ENCODE measurements around the gene C12orf42. TPM values are rescaled to one million over a fixed set of nuclear protein-coding genes. Genes with fewer than 3 reads are reported as not detected.
A peak's percentile ranks its signal among the peaks of the same experiment; 100 is the strongest.

The C12orf42 gene
- not detected for total RNA-seq

DNA sequence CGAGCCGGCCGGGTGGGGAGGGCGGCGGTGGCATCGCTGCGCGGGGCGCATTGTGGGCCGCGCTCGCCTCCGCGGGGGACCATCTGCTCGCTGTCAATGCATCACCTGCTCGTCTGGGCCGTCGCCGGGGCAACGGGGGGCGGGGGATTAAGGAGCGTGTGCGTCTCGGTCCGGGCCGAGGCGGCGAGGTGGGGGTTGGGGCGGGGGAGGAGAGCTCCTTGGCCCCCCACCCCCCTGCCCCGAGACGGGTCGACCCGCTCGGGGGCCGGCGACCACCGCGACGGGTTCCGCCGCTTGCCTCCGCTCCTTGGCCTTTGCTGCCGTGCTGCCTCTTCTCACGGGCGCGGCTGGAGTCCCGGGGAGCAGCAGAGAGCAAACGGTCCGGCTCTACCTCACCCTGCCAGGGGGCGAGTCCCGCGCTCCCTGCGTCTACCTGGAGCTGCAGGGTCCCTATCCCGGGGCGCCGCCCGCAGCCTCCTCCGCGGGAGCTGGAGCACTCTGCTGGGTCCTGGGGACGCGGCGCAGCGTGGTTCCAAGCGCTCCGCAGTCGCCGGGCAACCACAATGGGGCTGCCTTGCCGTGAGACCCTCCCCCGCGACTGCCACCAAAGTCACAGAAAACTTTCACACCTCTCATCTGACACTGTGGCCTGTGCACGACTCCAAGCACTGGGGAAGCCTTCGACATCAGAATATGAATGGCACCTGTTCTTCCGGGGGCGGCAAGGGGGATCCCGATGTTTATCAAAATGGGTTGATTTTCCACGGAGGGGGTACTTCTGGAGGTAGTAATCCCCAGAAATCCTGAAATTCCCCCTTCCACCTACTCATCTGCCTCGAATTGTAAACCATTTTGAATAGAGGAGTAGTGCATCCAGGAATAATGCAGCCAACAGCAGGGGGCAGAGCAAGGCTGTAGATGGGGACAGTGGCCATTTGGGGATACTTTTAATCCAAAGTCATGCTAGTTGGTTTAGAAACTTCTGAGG lies at the start of gene C12orf42:
TSS of gene C12orf42 (minus strand) at position 500 of the 988 bp plus-strand sequence. CDS start 17,542 bp downstream, outside the sequence.
- no peak for DNase-seq (ENCODE audit: low spot score in 2 of 2)
- TF ChIP-seq, protein P1, sequence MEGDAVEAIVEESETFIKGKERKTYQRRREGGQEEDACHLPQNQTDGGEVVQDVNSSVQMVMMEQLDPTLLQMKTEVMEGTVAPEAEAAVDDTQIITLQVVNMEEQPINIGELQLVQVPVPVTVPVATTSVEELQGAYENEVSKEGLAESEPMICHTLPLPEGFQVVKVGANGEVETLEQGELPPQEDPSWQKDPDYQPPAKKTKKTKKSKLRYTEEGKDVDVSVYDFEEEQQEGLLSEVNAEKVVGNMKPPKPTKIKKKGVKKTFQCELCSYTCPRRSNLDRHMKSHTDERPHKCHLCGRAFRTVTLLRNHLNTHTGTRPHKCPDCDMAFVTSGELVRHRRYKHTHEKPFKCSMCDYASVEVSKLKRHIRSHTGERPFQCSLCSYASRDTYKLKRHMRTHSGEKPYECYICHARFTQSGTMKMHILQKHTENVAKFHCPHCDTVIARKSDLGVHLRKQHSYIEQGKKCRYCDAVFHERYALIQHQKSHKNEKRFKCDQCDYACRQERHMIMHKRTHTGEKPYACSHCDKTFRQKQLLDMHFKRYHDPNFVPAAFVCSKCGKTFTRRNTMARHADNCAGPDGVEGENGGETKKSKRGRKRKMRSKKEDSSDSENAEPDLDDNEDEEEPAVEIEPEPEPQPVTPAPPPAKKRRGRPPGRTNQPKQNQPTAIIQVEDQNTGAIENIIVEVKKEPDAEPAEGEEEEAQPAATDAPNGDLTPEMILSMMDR (IDR thresholded peaks at IDR 0.05): peak in 1 of 3 experiments; percentile 26
- intact Hi-C loops (cut with DNase I): no loop called here
- Histone ChIP-seq H3K36me3 (no peaks in the 10 kb centered on the region), H3K4me1 (peaks cover 0 to 6% of the 10 kb centered on the region in 2 donors), H3K4me3 (peak within 1 kb of the TSS; percentile 36 to 62), H3K27me3 (no peaks in the 10 kb centered on the region), H3K27ac (no peak within 1 kb of the TSS), H3K9me3 (no peaks in the 10 kb centered on the region)

DNA sequence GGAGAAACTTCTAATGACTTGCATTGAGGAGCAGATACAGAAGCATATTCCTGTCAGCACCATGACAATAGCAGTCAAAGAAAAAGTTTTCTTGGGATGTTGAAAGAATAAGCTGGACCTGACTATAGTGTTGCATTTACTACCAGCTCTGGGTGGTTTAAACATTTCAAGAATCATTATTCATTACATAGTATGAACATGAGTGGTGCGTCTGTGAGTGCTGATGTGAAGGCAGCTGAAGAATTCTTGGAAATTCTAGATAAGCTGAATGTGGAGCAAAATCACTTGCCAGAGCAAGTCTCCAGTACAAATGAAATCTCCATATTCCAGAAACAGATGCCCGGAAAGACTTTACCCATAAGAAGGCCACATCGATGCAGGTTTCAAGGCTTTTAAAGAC lies 46.3 kb upstream of the C12orf42 start:
- no peak for DNase-seq (ENCODE audit: low spot score in 2 of 2)
- intact Hi-C loops (cut with DNase I): loop anchor here (10.0 kb wide), 1 partner anchor 1597 kb away; no protein-coding TSS in a partner anchor
- TF ChIP-seq, protein P1 (IDR thresholded peaks at IDR 0.05): no peak
- no peaks in the 10 kb centered on the region for H3K4me1 ChIP-seq
- no peaks in the 10 kb centered on the region for H3K36me3 ChIP-seq
- no peaks in the 10 kb centered on the region for H3K27me3 ChIP-seq
- no peak overlapping the region for H3K27ac ChIP-seq
- no peak overlapping the region for H3K4me3 ChIP-seq
- H3K9me3 ChIP-seq: no peaks in the 10 kb centered on the region

DNA sequence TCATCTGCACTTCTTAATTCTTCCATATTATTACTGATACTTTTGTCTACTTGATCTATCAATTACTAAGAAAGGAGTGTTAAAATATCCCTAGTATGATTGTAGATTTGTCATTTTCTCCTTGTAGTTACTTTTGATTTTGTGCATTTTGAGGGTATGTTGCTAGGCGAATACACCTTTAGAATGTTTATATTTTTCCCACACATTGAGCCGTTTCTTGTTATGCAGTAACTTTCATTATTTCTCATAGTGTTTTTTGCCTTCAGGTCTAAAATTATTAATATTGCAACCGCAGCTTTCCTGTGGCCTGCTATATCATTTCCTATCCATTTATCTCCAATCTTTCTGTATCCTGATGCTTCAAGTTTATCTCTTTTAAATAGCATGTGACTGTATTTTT lies 44.6 kb upstream of the C12orf42 start:
- Histone ChIP-seq H3K9me3 (no peaks in the 10 kb centered on the region), H3K27me3 (no peaks in the 10 kb centered on the region), H3K27ac (no peak overlapping the region), H3K4me3 (no peak overlapping the region), H3K4me1 (no peaks in the 10 kb centered on the region), H3K36me3 (no peaks in the 10 kb centered on the region)
- TF ChIP-seq, protein P1 (IDR thresholded peaks at IDR 0.05): no peak
- intact Hi-C loops (cut with DNase I): loop anchor here (10.0 kb wide), 1 partner anchor 1596 kb away; no protein-coding TSS in a partner anchor
- DNase-seq (ENCODE audit: low spot score in 2 of 2): no peak

DNA sequence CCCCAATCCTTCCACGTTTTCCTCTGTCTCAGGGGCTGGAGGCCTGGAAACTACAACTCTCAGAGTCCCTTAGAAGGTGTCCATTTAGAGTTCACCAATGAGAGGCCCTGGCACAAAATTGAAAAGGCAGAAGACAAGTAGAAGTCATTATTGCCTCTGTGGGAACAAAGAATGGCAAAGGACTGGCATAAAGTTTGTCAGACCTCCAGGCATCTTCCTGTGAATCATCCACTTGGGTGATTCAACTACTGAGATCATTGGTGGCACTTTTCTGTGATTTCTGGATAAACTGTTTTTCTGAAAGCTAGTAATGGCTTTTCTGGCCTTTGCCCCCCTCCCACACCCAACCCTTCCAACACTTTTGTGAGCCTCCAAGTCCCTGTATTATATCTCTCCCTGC lies 42.6 kb upstream of the C12orf42 start:
- intact Hi-C loops (cut with DNase I): no loop called here

DNA sequence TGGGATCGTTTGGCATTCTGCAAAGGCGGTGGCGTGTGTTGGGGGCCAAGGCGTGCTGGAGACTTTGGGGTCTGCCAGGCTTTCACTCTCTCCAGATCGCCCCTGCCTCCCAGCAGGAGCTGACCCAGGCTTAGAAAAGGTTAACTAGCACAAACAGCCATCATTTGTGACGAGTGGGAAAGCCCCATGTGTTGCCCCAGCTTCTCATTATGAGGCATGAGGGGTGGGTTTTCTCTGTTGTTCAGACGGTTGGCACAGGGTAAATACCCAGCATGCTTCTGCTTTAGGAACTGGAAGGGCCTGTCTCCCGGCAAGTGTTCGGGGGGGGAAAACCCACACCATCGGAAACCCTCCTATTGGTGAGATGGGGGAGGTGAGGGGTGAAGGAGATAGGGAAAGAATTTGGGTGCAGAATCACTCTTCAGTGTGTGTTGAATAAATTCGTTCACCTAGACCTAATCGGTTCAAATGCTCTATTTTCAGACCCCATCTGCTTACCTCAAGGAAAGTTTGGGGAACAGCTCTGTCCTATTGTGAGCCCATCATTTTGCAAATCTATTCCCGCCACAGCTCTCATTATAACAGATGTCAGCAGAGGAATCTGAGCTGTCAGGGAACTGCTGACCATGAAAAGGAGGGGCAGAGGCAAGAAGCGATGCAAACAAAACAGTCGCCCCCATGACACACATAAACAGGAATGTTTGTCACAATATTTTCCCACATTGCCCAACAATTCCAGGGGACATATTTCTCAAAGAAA lies 34.7 kb upstream of the C12orf42 start:
- Histone ChIP-seq H3K27me3 (no peaks in the 10 kb centered on the region), H3K27ac (no peak overlapping the region), H3K9me3 (no peaks in the 10 kb centered on the region), H3K4me3 (no peak overlapping the region), H3K4me1 (no peaks in the 10 kb centered on the region), H3K36me3 (no peaks in the 10 kb centered on the region)
- TF ChIP-seq, protein P1 (IDR thresholded peaks at IDR 0.05): no peak
- no peak for DNase-seq (ENCODE audit: low spot score in 2 of 2)
- intact Hi-C loops (cut with DNase I): no loop called here

More for the DNA sequence above, 42.6 kb upstream of the C12orf42 start:
- Histone ChIP-seq H3K4me1 (no peaks in the 10 kb centered on the region), H3K27me3 (no peaks in the 10 kb centered on the region), H3K27ac (no peak overlapping the region), H3K9me3 (no peaks in the 10 kb centered on the region), H3K4me3 (no peak overlapping the region), H3K36me3 (no peaks in the 10 kb centered on the region)
- TF ChIP-seq, protein P1 (IDR thresholded peaks at IDR 0.05): no peak
- no peak for DNase-seq (ENCODE audit: low spot score in 2 of 2)
